Activated naive CD4-positive, alpha-beta T cell treated with anti-CD3 and anti-CD28 coated beads for 36 hours (primary cell): ENCODE results near the gene CNOT8. TPM values are rescaled to one million over a fixed set of nuclear protein-coding genes. Genes with fewer than 3 reads are reported as not detected.

Experiments
- CTCF ChIA-PET: fragments of 350-600 bp; sonication (Branson Sonifier 250); formaldehyde crosslinking; loops from one replicate; lab custom pipeline; 2021; ENCODE audit warnings: antibody characterized with exemption; lab: Charles Lee
- DNase-seq: peaks from one replicate; pipeline ENCODE4 v3.0.0-alpha.2; 2020
- H3K27ac Mint-ChIP-seq: one replicate; pipeline ENCODE4 v1.8.0; 2021; ENCODE audit warnings: mild to moderate bottlenecking, mixed read lengths
- H3K27me3 Mint-ChIP-seq: one replicate; pipeline ENCODE4 v1.8.0; 2021; ENCODE audit warnings: low read depth, mixed read lengths
- H3K36me3 Mint-ChIP-seq: one replicate; pipeline ENCODE4 v1.8.0; 2021; ENCODE audit warnings: low read depth, mixed read lengths
- H3K4me1 Mint-ChIP-seq: one replicate; pipeline ENCODE4 v1.8.0; 2021; ENCODE audit warnings: low read depth, mixed read lengths
- H3K4me3 Mint-ChIP-seq: one replicate; pipeline ENCODE4 v1.8.0; 2021; ENCODE audit warnings: mild to moderate bottlenecking, moderate library complexity, mixed read lengths
- H3K9me3 Mint-ChIP-seq: one replicate; pipeline ENCODE4 v1.8.0; 2021; ENCODE audit warnings: mixed read lengths
- intact Hi-C: fragments of 100-400 bp; cut with micrococcal nuclease; formaldehyde crosslinking; loops from one replicate; pipeline ENCODE4 v1.15.1; 2023
- total RNA-seq, 2 experiments: library from RNA; stranded (reverse); gene quantifications; one replicate each; pipeline ENCODE4 v1.2.3, GENCODE V29; 2021

Gene CNOT8
- total RNA-seq, 2 experiments from 2014 or later: 63.5 to 65.3 TPM

DNA sequence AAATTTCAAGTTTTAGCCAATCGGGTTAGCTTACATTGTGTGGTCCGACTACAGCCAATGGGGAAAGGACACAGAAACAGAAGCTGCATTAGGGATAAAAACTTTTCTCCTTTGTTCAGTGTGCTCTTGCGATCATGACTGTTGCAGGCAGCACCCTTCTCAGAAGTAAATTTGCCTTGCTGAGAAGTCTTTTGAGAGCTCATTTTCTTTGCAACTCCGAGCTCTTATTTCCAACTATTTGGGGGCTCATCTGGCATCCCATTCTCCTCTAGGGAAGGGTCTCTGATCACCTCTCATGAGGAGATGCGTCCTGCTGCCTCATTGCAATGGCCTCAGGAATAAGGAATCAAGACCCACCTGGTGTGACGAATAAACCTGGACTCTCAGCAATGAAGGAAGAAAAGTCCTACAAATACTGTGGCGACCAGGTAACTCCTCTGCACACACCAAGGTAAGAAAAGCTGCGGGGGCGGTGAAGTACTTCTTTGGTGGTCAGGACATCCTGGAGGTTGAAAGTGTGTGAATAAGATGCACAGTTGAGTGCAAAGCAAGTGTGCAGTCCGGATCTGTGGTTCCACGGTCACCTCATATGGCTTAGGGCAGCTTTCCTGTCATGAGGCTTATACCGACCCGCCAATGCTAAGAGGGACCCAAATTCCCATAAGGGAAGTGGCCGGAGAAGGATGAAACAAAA is 20.4 kb downstream of the CNOT8 start:
- no peak for DNase-seq
- Mint-ChIP-seq H3K9me3 (peaks cover 30% of the 10 kb centered on the region), H3K27me3 (no peaks in the 10 kb centered on the region), H3K4me3 (no peak overlapping the region), H3K36me3 (peaks cover 85% of the 10 kb centered on the region), H3K27ac (no peak overlapping the region), H3K4me1 (no peaks in the 10 kb centered on the region)
- intact Hi-C loops: no loop called here
- CTCF ChIA-PET: no interaction called here

DNA sequence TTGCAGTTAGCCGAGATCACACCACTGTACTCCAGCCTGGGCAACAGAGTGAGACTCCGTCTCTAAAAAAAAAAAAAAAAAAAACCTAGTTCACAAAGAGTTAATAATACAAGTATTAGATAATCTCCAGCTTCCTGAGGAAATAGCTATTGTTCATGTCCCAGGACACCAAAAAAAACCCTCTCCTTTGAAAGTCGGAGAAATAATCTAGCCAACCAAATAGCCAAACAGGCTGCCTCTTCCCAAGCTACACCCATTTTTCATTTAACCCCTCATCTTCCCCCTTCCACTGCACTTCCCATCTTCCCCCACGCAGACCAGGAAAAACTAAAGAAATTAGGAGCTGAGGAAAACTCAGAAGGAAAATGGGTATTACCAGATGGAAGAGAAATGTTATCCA is 23.6 kb downstream of the CNOT8 start:
- intact Hi-C loops: no loop called here
- Mint-ChIP-seq H3K27ac (no peak overlapping the region), H3K27me3 (no peaks in the 10 kb centered on the region), H3K4me1 (no peaks in the 10 kb centered on the region), H3K36me3 (peaks cover 93% of the 10 kb centered on the region), H3K9me3 (peaks cover 49% of the 10 kb centered on the region), H3K4me3 (no peak overlapping the region)
- CTCF ChIA-PET: no interaction called here
- no peak for DNase-seq

DNA sequence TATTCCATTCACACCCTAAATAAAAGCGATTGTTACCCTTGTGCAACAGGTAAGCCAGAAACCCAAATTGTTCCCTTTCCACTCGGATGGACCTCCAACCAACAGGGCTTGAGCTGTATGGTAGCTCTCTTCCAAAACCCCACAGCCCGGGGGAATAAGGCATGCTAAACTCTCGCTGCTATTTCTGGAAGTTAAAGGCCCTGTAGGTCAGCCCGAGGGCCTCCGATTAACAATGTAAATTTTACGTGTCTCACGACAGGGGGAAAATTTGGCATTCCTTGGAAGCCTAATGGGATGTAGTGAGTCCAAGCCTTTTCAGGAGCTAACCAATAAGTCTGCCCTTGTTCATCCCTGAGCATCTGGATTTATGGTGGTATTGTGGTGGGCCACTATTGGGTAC is 26.0 kb downstream of the CNOT8 start:
- Mint-ChIP-seq H3K4me3 (no peak overlapping the region), H3K27me3 (no peaks in the 10 kb centered on the region), H3K36me3 (peaks cover 98% of the 10 kb centered on the region), H3K4me1 (no peaks in the 10 kb centered on the region), H3K9me3 (peaks cover 41% of the 10 kb centered on the region), H3K27ac (no peak overlapping the region)
- DNase-seq: no peak
- CTCF ChIA-PET: no interaction called here
- intact Hi-C loops: no loop called here

DNA sequence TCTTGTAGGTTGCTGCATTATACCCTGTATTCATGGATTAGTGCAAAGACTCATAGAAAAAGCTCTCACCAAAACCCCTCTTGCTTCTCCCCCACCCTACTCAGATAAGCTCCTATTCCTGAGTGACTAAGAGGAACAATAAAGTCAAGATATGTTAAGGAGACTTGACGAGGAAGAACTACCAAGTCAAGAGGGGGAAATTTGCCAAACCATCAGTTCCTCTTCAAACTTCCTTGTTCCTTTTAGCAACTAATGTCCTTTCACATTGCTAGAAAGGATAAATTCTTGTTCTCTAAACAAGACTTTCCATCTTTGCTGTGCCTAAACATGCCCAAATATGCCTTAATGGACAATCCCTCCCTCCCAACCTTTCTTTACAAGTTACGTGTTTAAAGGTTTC is 27.0 kb downstream of the CNOT8 start:
- no peak overlapping the region for H3K4me3 Mint-ChIP-seq
- H3K27me3 Mint-ChIP-seq: no peaks in the 10 kb centered on the region
- H3K9me3 Mint-ChIP-seq: peaks cover 33% of the 10 kb centered on the region
- H3K27ac Mint-ChIP-seq: no peak overlapping the region
- no peak for DNase-seq
- H3K36me3 Mint-ChIP-seq: peaks cover 94% of the 10 kb centered on the region
- CTCF ChIA-PET: no interaction called here
- H3K4me1 Mint-ChIP-seq: no peaks in the 10 kb centered on the region
- intact Hi-C loops: no loop called here

DNA sequence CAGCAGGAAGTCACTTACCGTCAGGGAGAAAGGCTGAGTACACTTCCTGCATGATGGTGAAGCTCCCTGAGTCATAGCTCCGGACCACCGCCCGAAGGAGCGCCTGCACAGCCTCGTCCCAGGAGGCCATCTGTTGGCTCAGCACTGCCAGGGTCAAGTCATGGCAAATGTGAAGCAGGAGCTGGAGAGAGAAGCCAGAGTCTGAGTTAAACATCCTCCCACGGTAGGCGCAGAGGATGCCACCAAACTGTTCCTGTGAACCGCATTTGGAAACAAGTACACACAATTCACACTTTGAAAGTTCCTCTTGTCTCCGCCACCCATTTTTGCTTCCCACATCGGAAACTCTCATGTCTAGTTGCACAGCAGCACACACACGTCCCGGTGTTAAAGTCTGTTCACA is 33.9 kb downstream of the CNOT8 start:
- Mint-ChIP-seq H3K27ac (no peak overlapping the region), H3K9me3 (peaks cover 5% of the 10 kb centered on the region), H3K36me3 (peaks cover 72% of the 10 kb centered on the region), H3K4me3 (no peak overlapping the region), H3K4me1 (no peaks in the 10 kb centered on the region), H3K27me3 (no peaks in the 10 kb centered on the region)
- intact Hi-C loops: no loop called here
- CTCF ChIA-PET: no interaction called here
- no peak for DNase-seq

DNA sequence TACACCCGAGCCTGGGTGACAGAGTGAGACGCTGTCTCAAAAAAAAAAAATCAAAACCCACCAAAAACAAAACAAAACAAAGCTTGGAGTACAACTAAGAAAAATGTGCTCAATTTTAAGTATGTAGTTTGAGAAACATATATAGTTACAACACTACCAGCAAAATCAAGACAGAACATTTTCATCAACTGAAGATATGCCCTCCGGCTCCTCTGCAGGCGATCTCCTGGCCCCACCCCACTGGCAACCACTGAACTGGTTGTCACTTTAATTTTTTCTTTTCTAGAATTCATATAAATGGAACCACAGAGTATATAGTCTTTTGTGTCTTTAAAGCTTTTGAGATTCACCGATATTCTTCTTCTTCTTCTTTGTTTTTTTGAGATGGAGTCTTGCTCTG is 35.0 kb downstream of the CNOT8 start:
- CTCF ChIA-PET: no interaction called here
- Mint-ChIP-seq H3K36me3 (peaks cover 69% of the 10 kb centered on the region), H3K27me3 (no peaks in the 10 kb centered on the region), H3K27ac (no peak overlapping the region), H3K4me1 (no peaks in the 10 kb centered on the region), H3K9me3 (no peaks in the 10 kb centered on the region), H3K4me3 (no peak overlapping the region)
- intact Hi-C loops: no loop called here
- no peak for DNase-seq

DNA sequence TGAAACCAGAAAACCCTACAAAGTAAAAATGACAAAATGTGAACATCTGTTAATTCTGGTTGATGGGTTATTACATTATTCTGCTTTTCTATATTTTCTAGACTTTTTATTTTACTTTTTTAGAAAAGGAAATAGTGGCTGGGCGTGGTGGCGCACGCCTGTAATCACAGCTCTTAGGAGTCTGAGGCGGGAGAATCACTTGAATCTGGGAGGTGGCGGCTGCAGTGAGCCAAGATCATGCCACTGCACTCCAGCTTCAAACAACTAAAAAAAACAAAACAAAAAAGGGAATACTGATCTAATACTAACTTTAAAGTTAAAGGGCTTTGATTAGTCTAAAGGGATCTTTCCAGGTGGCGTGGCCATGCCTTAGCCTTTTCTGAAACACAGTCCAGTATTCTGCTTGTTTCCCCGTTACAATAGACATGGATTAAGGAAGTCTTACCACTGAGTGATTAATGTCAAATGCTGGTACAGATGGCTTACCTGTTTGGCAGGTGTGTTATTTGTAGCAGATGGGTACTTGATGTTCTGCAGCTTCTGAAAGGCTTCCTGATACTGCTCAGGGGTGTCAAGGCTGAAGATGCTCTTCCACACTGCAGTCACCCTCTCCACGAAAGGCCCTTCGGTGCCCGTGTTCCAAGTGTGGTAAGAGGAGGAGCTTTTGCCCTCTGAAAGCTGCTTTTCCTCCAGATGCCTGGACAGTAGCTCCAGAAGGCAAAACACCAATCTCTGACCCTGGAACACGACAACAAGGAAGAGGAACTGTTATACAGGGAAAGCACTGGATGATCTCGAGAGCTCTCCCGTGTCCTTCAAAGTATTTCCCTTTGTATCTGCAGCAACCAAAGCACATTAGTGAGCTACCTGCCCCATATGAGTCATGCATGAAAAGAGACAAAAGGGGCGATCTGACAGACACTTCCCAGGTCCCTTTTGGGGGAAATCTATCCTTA is 37.5 kb downstream of the CNOT8 start:
- intact Hi-C loops: no loop called here
- no peak overlapping the region for H3K4me3 Mint-ChIP-seq
- CTCF ChIA-PET: interaction anchor here (0.6 kb wide), 2 partner anchors 37 to 229 kb away, joined by 3 read pairs; no protein-coding TSS in a partner anchor
- no peaks in the 10 kb centered on the region for H3K27me3 Mint-ChIP-seq
- no peaks in the 10 kb centered on the region for H3K9me3 Mint-ChIP-seq
- DNase-seq: no peak
- peaks cover 61% of the 10 kb centered on the region for H3K36me3 Mint-ChIP-seq
- no peaks in the 10 kb centered on the region for H3K4me1 Mint-ChIP-seq
- no peak overlapping the region for H3K27ac Mint-ChIP-seq

DNA sequence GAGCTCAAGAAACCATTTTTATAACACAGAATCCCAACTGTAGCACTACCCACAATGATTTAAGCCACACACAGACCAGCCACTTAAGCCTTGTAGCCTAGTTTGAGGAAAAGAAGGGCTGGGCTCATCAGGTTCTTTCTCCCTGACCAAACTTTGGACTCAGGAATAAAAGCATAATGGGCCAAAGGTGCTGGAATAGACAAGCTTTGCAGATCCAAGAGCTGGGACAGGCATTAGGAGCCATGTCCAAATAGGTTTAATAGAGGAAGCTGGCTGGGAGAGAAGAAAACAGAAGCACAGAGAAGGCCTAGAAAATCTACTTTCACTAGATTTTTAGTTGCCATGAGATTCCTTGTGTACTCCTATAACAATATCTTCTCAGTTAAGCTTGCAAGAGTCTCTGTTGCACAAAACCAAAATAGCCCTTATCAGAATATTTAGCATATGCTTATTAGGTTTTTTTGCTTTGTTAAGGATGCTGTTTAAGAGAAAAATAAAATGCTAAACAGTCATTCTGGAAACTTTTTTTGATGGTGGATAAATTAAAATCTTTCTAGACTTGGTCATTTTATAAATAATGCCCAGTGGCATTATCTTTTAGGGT is 38.2 kb downstream of the CNOT8 start:
- CTCF ChIA-PET: no interaction called here
- Mint-ChIP-seq H3K4me1 (no peaks in the 10 kb centered on the region), H3K9me3 (no peaks in the 10 kb centered on the region), H3K4me3 (no peak overlapping the region), H3K36me3 (peaks cover 56% of the 10 kb centered on the region), H3K27me3 (no peaks in the 10 kb centered on the region), H3K27ac (no peak overlapping the region)
- intact Hi-C loops: no loop called here
- no peak for DNase-seq

DNA sequence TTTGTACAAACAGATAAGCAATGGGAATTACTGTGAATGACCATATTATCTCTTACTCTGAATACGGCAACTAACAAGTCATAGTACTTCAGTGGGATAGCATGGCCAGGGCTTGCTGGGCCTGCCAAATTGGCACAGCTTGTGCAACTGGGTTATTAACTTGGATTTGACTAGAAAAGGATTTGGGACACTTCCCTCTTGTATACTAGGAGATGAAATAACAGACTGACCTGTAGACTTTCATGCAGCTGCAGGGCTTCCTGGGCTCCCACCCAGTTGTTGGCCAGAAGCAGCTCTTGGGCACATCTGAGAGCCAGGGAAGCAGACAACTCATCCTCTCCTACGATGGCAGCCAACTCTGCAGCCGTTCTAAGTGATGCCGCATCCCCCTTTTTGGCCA is 39.8 kb downstream of the CNOT8 start:
- Mint-ChIP-seq H3K4me1 (no peaks in the 10 kb centered on the region), H3K4me3 (no peak overlapping the region), H3K36me3 (peaks cover 52% of the 10 kb centered on the region), H3K27ac (no peak overlapping the region), H3K27me3 (no peaks in the 10 kb centered on the region), H3K9me3 (no peaks in the 10 kb centered on the region)
- DNase-seq: no peak
- CTCF ChIA-PET: interaction anchor here (0.6 kb wide), 1 partner anchor 246 kb away, joined by 3 read pairs; no protein-coding TSS in a partner anchor
- intact Hi-C loops: no loop called here

DNA sequence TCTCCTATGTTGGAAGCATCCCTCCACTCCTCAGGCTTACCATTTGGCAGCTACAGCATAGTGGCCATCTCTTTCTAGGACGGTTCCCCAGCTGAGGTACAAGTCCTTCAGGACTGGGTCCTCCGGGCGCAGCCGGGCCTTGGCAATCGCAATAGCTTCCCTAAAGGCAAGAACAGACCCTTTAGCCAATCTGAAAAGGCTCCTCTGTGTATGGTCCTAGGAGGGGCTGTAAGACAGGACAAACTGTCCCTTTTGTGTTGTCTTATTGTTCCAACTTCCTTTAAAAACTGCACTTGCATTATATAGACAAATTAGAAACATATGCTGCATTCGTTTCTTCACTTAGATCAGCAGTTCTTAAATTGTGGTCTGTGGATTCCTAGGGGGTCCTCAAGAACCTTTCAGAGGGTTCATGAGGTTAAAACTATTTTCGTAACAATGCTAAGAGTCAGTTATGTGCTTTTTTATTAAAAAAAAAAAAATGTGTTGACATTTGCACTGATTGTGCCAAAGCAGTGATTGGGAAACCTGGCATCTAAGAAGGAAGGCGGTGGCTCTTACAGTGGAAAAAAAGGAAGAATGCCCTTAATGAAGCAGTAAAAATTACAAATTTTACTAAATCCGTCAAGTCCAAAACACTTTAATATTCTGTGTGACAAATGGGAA is 40.9 kb downstream of the CNOT8 start:
- Mint-ChIP-seq H3K27ac (no peak overlapping the region), H3K4me1 (no peaks in the 10 kb centered on the region), H3K9me3 (no peaks in the 10 kb centered on the region), H3K36me3 (peaks cover 52% of the 10 kb centered on the region), H3K27me3 (no peaks in the 10 kb centered on the region), H3K4me3 (no peak overlapping the region)
- intact Hi-C loops: no loop called here
- no peak for DNase-seq
- CTCF ChIA-PET: interaction anchor here (0.6 kb wide), 1 partner anchor 188 kb away, joined by 5 read pairs; no protein-coding TSS in a partner anchor

DNA sequence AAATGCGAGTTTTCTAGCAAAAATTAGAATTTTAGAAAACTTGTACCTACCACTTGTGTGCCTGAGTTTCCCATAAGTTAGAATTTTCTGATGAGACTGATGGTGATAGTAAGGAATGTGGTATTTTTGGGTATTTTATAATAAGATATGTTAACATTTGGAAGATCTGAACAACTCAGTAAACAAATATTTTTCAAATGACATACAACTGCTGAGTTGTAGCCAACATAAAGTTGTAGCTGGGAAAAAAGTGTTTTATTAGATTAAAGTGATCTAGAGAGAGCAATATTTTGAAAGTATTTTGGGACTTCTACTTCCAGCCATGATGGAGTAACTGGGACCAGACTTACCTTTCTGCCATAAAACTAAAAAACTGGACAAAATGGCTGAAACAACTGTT is 41.6 kb downstream of the CNOT8 start:
- DNase-seq: no peak
- no peaks in the 10 kb centered on the region for H3K9me3 Mint-ChIP-seq
- H3K4me1 Mint-ChIP-seq: no peaks in the 10 kb centered on the region
- no peaks in the 10 kb centered on the region for H3K27me3 Mint-ChIP-seq
- CTCF ChIA-PET: interaction anchor here (0.6 kb wide), 1 partner anchor 188 kb away, joined by 5 read pairs; no protein-coding TSS in a partner anchor
- intact Hi-C loops: no loop called here
- no peak overlapping the region for H3K27ac Mint-ChIP-seq
- H3K36me3 Mint-ChIP-seq: peaks cover 55% of the 10 kb centered on the region
- no peak overlapping the region for H3K4me3 Mint-ChIP-seq

DNA sequence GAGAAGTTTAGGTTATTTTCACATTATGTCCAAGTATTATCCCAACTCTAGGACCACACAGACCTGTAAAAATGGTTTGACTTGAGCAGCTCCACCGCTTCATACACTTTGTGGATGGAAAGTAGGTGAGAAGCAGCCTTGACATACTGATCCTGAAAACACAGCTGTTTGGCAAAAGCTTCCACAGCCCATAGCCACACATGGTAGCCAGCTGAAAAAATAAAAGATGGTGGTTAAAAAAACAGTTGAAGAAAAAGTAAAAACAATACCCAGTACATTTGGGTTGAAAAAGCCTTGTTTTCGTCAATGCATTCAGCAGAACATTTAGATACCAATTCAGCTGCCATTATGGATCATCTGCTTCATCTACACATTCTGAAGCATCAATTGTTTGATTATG is 42.8 kb downstream of the CNOT8 start:
- DNase-seq: no peak
- CTCF ChIA-PET: no interaction called here
- H3K36me3 Mint-ChIP-seq: peaks cover 48% of the 10 kb centered on the region
- H3K4me3 Mint-ChIP-seq: no peak overlapping the region
- no peak overlapping the region for H3K27ac Mint-ChIP-seq
- no peaks in the 10 kb centered on the region for H3K27me3 Mint-ChIP-seq
- H3K9me3 Mint-ChIP-seq: no peaks in the 10 kb centered on the region
- H3K4me1 Mint-ChIP-seq: no peaks in the 10 kb centered on the region
- intact Hi-C loops: no loop called here
